ENCODE measurements around the gene SKP1. TPM values are rescaled to one million over a fixed set of nuclear protein-coding genes. Genes with fewer than 3 reads are reported as not detected.
"Not testable (repeated sequence)": the region's sequence is repeated elsewhere in the genome, so short reads cannot be mapped to it uniquely, and the experiment has no call there.

The SKP1 gene
- total RNA-seq, 2 donors from 2014 or later, result 206 to 236 TPM

DNA sequence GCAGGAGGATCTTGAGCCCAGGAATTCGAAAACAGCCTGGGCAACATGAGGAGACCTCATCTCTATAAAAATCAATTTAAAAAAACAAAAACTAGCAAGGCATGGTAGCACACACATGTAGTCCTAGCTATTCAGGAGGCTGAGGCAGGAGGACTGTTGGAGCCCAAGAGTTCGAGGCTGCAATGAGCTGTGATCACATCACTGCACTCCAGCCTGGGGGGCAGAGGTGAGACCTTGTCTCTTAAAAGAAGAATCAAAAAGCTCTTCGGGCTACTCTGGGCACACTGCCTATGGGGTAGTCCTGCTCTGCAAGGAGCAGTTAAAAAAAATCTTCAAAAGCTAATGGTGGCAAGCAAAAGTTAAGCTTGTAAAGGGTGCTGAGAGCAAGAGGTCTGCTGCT, 23.5 kb downstream of the SKP1 start:
- Histone ChIP-seq H3K4me3 (no peak overlapping the region), H3K27me3 (replicated peaks; ENCODE audit: insufficient read depth) (no peaks in the 10 kb centered on the region), H3K9me3 (no peaks in the 10 kb centered on the region), H3K4me1 (ENCODE audit: control insufficient read depth in 1 of 2, low read depth in 2 of 2) (no peaks in the 10 kb centered on the region), H3K27ac (no peak overlapping the region), H3K36me3 (peaks cover 49% of the 10 kb centered on the region)
- TF ChIP-seq, protein P1, sequence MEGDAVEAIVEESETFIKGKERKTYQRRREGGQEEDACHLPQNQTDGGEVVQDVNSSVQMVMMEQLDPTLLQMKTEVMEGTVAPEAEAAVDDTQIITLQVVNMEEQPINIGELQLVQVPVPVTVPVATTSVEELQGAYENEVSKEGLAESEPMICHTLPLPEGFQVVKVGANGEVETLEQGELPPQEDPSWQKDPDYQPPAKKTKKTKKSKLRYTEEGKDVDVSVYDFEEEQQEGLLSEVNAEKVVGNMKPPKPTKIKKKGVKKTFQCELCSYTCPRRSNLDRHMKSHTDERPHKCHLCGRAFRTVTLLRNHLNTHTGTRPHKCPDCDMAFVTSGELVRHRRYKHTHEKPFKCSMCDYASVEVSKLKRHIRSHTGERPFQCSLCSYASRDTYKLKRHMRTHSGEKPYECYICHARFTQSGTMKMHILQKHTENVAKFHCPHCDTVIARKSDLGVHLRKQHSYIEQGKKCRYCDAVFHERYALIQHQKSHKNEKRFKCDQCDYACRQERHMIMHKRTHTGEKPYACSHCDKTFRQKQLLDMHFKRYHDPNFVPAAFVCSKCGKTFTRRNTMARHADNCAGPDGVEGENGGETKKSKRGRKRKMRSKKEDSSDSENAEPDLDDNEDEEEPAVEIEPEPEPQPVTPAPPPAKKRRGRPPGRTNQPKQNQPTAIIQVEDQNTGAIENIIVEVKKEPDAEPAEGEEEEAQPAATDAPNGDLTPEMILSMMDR (IDR thresholded peaks at IDR 0.05), result no peak
- ATAC-seq (ENCODE audit: insufficient number of reproducible peaks, low FRiP score, low read depth) (no peak), DNase-seq (ENCODE audit: low spot score) (no peak)

DNA sequence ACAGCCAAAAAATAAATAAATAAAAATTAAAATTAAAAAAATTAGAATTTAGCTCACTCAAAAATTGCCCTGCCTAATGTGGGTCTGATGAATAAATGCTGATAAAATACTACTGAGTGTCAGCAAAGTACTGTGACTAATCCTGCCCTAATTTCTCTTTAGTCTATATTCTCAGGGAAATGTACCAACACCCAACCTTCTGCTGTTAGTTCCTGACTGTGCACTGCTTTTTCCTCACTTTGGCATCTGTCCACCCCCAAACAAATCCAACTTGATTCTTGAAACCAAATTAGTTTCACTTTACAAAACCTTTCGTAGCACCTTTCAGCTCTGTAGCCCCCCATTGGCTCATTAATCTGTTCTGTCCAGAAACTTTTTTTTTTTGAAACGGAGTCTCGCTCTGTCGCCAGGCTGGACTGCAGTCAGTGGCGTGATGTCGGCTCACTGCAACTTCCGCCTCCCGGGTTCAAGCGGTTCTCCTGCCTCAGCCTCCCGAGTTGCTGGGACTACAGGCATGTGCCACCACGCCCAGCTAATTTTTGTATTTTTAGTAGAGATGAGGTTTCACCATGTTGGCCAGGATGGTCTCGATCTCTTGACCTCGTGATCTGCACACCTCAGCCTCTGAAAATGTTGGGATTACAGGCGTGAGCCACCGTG, 24.4 kb downstream of the SKP1 start:
- ATAC-seq (ENCODE audit: insufficient number of reproducible peaks, low FRiP score, low read depth); DNase-seq (ENCODE audit: low spot score); H3K27ac ChIP-seq; H3K4me1 ChIP-seq (ENCODE audit: control insufficient read depth in 1 of 2, low read depth in 2 of 2); H3K9me3 ChIP-seq; H3K27me3 ChIP-seq (replicated peaks; ENCODE audit: insufficient read depth); H3K4me3 ChIP-seq: not testable (repeated sequence)
- peaks cover 40% of the 10 kb centered on the region for H3K36me3 ChIP-seq

DNA sequence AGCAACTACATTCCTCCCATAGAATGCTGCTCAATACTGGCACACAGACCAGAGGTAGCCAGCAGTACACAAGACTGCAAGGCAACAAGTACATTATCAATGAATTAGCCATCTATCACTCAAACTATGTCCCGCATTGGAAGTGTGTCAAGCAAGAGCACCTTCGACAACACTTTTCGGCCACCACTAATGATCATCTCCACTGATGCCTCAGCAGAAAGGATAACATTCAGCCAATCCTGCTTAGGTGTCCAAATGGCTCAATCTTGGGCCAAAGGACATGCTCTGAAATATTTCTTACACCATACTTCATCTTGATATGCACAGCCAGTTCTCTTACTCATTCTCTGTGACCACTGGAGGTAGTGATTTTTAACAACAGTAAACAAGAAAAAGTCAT, 25.0 kb downstream of the SKP1 start:
- TF ChIP-seq, protein P1 (IDR thresholded peaks at IDR 0.05), result no peak
- no peak for DNase-seq (ENCODE audit: low spot score)
- Histone ChIP-seq H3K4me3 (no peak overlapping the region), H3K9me3 (no peaks in the 10 kb centered on the region), H3K27me3 (replicated peaks; ENCODE audit: insufficient read depth) (no peaks in the 10 kb centered on the region), H3K36me3 (peaks cover 40% of the 10 kb centered on the region), H3K4me1 (ENCODE audit: control insufficient read depth in 1 of 2, low read depth in 2 of 2) (no peaks in the 10 kb centered on the region), H3K27ac (no peak overlapping the region)
- ATAC-seq (ENCODE audit: insufficient number of reproducible peaks, low FRiP score, low read depth), result no peak

DNA sequence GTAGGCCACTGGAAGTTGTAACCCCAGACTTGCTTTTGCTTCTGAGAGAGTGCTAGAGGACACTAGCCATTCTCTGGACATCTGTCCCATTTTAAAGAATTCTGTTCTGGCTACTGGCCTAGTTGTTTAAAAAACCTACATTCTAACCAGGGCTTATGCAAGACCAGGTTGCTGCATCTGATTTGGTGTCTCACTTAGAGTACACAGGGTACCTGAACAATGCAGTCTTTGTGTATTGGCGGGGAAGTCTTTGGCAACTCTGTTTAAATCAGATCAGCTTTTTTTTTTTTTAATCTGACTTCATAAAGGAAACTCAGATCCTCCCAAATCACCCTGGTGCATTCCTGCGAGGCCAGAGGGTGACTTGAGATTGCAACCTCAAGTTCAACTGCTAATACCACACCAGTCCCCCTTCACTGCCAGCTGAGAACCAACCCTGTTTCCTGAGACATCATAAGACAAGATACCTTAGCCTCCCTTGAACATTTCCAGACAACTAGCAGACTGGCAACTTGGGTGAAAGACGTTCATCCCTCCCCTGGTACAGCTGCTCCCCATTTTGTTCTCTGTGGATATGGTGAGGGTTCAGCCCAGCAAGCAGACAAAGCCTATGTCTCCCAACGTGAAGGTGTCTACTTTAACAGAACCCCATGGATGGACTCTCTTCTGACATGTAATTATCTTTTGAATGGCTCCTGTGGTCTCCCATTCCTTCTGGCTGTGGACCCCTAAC, 27.0 kb downstream of the SKP1 start:
- no peak for ATAC-seq (ENCODE audit: insufficient number of reproducible peaks, low FRiP score, low read depth)
- H3K36me3 ChIP-seq, result peaks cover 33% of the 10 kb centered on the region
- H3K4me3 ChIP-seq, result no peak overlapping the region
- H3K27me3 ChIP-seq (replicated peaks; ENCODE audit: insufficient read depth), result no peaks in the 10 kb centered on the region
- H3K27ac ChIP-seq, result no peak overlapping the region
- DNase-seq (ENCODE audit: low spot score), result no peak
- no peaks in the 10 kb centered on the region for H3K9me3 ChIP-seq
- H3K4me1 ChIP-seq (ENCODE audit: control insufficient read depth in 1 of 2, low read depth in 2 of 2), result no peaks in the 10 kb centered on the region
- TF ChIP-seq, protein P1 (IDR thresholded peaks at IDR 0.05), result no peak

DNA sequence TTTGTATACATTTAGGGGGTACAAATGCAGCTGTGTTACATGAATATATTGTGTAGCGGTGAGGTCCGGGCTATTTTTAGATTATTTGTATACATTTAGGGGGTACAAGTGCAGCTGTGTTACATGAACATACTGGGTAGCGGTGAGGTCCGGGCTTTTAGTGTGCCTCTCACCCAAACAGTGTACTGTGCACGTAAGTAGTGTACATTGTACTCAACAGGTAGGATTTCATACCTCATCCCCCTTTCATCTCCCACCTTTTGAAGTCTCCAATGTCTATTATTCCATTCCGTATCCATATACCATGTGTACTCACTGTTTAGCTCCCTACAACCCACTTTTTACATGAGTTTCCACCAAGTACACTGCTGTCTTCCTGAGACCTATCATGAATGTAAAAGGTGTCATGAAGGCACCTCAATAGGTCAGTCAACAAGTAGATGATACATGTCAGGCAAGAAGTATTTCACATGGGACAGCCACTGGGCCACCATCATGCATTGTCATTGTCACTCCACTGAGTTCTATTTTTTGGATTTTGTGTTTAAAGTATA, 27.7 kb downstream of the SKP1 start:
- H3K36me3 ChIP-seq, result peaks cover 32% of the 10 kb centered on the region
- no peak overlapping the region for H3K4me3 ChIP-seq
- TF ChIP-seq, protein P1 (IDR thresholded peaks at IDR 0.05), result no peak
- no peaks in the 10 kb centered on the region for H3K27me3 ChIP-seq (replicated peaks; ENCODE audit: insufficient read depth)
- ATAC-seq (ENCODE audit: insufficient number of reproducible peaks, low FRiP score, low read depth), result no peak
- no peak overlapping the region for H3K27ac ChIP-seq
- no peak for DNase-seq (ENCODE audit: low spot score)
- H3K4me1 ChIP-seq (ENCODE audit: control insufficient read depth in 1 of 2, low read depth in 2 of 2), result no peaks in the 10 kb centered on the region
- H3K9me3 ChIP-seq, result no peaks in the 10 kb centered on the region

Measured in thoracic aorta (tissue), 2 donors.